Loucy (cell line): Measurements from ENCODE around the gene INPPL1.

Experiments used
- EZH2phosphoT487 ChIP-seq: fragments of 200-600 bp; IDR thresholded peaks from 2 replicates; pipeline ENCODE4 v1.6.1; 2018; ENCODE audit warnings: antibody characterized with exemption, mild to moderate bottlenecking, moderate library complexity, borderline replicate concordance
- TF ChIP-seq, protein P1 (sequence below): fragments of 200-600 bp; sonication (generic); conservative IDR thresholded peaks from 2 replicates; pipeline ENCODE4 v1.5.1; 2014; ENCODE audit warnings: mild to moderate bottlenecking, antibody characterized with exemption, low read length

DNA sequence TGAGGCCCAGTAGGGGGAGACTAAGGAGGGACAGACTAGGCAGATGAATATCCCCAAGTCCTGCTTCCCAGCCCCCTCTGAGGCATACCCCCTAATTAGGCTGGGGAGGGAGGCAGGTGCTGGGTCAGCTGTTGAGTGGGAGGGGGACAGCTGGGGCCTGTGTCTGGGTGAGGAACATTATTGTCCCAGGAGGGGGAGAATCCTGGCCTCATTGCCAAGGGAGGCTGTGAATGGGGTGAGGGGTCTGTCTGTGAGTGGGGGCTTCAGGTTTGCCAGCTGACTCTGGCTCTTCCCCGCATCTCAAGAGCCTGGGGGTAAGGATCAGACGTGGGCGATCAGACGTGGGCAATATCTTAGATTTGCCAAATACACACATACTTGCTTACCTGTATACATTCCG lies 2.1 kb downstream of the INPPL1 start:
- TF ChIP-seq, protein P1, sequence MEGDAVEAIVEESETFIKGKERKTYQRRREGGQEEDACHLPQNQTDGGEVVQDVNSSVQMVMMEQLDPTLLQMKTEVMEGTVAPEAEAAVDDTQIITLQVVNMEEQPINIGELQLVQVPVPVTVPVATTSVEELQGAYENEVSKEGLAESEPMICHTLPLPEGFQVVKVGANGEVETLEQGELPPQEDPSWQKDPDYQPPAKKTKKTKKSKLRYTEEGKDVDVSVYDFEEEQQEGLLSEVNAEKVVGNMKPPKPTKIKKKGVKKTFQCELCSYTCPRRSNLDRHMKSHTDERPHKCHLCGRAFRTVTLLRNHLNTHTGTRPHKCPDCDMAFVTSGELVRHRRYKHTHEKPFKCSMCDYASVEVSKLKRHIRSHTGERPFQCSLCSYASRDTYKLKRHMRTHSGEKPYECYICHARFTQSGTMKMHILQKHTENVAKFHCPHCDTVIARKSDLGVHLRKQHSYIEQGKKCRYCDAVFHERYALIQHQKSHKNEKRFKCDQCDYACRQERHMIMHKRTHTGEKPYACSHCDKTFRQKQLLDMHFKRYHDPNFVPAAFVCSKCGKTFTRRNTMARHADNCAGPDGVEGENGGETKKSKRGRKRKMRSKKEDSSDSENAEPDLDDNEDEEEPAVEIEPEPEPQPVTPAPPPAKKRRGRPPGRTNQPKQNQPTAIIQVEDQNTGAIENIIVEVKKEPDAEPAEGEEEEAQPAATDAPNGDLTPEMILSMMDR, result no peak
- no peak for TF ChIP-seq EZH2phosphoT487
